Activated CD4-positive, alpha-beta T cell treated with anti-CD3 and anti-CD28 coated beads, Interleukin-2, amount 50 U/mL, for 4 hours (primary cell): ENCODE measurements around the gene UCP3.
"Not testable (repeated sequence)": the region's sequence is repeated elsewhere in the genome, so short reads cannot be mapped to it uniquely, and the experiment has no call there.

ENCODE experiments used
- DNase-seq, 2 experiments: peaks; one replicate each; pipeline ENCODE4 v3.0.0-alpha.2; 2020

The UCP3 gene

DNA sequence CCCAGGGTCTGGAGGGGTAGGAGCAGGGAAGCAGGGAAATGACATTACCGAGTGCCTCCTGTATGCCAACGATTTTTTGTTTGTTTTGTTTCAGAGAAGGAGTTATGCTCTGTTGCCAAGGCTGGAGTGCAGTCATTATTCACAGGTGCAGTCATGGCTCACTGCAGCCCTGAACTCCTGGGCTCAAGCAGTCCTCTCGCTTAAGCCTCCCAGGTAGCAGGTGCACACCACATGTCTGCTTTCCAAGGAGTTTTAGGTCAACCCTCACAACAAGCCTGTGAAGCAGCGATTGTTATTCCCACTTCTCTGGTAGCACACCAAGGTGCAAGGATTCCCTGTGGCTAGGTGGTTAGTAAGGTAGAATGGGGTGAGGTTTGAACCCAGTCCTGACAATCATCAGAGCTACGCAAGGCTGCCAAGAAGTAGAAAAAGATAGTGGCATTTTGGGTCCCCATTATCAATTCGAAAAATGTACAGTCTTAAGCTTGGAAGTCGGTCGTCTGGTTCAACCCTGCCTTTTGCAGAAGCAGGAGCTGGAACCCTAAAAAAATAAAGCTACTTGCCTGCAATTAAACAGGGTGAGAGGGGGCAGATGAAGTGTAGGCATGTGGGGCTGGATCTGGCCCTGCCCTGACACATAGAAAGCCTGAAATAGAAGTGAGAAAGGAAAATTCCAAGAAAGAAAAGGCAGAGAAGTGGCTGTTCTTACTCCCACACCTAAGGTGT, 9.1 kb downstream of the UCP3 start:
- no peak for DNase-seq

DNA sequence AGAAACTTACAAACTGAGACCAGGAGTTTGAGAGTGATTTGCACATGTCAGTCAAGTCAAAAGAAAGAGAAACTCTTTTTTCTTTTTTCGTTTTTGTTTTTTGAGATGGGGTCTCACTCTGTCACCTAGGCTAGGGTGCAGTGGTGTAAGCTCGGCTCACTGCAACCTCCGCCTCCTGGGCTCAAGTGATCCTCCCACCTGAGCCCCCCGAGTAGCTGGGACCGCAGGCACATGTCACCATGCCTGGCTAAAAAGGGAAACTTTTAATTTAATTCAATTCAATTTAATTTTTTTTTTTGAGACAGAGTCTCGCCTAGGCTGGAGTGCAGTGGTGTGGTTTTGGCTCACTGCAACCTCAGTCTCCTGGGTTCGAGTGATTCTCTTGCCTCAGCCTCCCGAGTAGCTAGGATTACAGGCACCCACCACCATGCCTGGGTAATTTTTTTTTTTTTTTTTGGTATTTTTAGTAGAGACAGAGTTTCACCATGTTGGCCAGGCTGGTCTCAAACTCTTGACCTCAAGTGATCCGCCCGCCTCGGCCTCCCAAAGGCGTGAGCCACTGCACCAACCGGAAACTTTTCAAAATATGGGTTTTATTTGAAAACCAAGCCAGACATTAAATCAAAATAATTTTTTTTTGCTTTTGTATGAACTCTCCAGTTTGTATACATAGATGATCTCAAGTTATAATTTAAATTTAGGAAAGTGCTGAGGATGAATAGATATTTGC, 9.9 kb downstream of the UCP3 start:
- DNase-seq: no peak

DNA sequence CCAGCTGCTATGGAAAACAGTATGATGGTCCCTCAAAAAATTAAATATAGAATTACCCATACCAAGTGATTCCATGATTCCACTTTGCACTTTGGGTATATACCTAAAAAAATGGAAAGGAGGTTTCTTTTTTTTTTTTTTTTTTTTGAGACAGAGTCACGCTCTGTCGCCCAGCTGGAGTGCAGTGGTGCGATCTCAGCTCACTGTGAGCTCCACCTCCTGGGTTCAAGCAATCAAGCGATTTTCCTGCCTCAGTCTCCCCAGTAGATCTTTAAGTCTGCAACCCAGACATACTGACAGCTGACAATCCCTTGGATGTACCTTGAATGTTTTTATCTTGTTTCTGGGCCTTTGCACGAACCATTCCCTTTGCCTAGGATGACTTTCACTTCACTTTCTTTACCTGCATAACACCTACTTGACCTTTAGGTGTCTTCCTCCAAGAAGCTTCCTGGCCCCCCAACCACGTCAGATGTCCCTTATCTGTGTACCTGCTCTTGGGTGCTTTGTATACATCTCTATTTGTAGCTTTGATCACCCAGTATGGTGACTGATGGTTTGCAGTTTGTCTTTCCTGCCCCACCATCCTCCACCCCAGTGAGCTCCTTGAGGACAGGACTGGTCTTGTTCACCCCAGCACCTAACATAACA, 11.6 kb downstream of the UCP3 start:
- DNase-seq: no peak

DNA sequence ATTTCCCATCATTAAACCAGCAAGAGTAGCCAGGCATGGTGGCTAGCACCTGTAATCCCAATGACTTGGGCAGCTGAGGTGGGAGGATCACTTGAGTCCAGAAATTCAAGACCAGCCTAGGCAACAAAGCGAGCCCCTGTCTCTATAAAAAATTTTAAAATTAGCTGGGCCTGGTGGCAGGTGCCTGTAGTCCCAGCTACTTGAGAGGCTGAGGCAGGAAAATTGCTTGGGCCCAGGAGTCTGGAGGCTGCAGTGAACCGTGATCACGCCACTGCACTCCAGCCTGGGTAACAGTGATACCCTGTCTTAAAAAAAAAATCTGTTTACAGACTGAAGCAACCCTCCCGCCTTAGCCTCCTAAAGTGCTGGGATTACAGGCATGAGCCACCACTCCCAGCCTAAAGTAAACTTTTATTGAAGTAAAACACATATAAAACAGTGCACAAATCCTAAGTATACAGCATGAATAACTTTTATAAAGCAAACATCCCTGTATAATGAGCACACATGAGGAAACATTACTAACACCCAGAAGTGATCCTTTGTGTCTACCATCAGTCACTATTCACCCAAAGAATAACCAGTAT, 12.6 kb downstream of the UCP3 start:
- no peak for DNase-seq

DNA sequence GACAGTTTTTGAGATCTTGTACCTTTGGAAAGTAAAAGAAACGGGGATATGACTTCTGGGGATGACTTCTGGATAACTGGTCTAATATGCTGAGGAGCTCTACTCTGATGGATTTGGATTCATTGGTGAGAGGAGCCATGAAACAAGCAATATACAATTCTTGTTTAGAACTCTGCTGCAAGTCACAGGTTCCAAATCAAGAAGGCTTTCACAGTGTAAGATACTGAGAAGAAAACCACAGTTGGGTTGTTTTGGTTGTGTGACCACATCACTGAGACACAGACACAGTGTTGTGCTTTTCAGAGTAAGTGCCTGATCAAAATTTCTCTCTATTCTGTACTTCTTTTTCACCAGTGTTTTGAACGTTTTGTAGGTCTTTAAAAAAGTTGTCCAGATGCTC, 13.2 kb downstream of the UCP3 start:
- DNase-seq: no peak

DNA sequence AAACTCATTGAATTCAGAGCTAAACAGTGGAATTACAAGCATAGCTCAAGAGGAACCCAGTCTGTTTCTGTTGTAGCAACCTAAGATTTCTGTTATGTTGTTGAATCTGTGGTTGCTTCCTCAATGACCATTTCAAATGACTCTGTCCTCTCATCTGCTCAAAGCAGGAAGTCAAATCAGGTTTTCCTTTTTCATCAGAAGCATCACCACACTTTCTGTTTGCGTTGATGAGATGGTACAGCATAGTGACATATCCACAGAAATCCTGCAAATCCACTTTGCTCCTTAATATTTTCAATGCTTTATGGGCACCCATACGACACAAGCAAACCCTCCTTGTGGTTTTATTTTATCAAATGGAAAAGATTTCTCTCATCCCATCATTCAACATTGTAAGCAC, 13.6 kb downstream of the UCP3 start:
- DNase-seq: no peak

DNA sequence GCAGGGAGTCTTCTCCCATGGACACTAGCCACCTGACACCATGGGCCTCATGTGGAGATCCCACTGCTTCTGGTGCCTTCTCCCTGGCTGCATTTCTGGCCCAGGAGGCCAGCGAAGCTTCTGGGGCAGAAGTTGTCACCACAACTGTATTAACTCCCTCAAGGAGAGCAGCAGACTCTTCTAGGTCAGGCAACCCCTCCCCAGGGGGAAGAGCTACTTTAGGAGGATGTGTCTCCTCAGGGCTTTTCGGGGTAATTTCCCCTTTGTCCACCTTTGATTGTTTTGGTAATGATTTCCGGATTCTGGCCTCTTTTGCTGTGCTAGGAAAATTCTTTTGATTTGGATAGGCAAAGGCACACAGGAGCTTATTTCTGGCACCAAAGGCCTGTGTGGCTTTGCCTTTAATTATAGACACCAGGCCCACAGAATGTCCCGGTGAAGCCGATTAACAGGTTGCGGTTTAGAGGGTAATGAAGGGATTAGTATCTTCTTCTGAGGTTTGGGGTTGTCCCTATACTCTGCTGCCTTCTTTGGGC, 17.3 kb downstream of the UCP3 start:
- no peak for DNase-seq

DNA sequence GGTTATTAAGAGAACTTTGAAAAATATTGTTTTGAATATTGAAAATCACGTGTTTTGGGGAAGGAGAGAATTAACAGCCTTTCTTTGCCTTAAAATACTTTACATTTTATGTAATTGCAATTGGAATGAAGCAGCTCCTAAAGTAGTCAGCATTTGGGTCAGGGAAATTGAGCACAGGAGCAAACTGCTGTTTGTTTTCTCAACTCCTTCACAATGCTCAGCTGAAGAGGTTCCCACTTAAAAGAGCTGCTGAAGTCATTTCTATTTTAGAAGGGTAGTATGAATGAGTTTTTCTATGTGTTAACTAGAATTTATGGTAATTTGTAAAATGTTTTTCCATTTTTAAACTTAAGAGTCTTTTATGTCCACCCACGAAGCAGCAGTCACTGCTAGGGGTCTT, 18.2 kb downstream of the UCP3 start:
- no peak for DNase-seq

DNA sequence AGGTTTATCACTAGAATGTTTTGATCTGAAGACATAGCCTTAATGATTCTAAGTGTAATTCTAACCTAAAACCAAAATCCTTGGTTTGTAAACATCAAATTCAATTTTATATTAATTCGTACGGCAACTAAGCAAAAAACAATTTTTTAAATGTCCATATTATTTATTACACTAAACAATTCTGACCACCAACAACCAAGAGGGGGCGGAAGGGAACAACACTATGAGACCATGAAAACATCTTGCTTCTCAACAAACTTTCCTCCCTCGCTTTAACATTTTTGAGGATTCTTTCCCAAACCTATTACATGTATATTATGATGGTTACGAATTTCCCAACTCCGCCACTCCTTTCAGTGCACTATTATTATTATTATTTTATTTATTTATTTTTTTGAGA, 19.7 kb downstream of the UCP3 start:
- DNase-seq: no peak

DNA sequence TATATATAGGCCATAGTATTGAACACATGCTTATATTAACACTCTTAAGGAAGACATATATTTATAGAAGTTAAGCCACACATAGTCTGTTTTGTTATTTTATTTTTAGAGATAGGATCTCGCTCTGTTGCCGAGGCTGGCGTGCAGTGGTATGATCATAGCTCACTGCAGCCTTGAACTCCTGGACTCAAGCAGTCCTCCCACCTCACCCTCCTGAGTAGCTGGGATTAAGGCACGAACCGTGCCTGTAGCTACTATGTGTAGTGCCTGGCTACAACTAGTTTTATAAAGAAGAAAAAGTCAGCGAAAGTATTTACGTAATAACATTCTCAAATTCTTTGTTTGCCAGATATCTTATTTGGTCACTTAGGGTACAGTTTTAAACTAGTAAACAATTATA, 20.7 kb downstream of the UCP3 start:
- no peak for DNase-seq

DNA sequence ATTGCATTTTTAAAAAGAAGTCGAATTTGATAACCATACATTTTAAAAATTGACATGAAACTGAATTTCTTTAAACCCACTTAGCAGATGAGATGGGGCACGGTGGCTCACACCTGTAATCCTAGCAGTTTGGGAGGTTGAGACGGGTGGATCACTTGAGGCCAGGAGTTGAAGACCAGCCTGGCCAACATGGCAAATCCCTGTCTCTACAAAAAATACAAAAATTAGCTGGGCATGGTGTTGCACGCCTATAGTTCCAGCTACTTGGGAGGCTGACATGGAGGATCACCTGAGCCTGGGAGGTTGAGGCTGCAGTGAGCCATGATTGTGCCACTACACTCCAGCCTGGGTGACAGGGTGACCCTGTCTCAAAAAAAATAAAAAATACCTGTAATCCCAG, 23.2 kb downstream of the UCP3 start:
- not testable (repeated sequence) for DNase-seq

DNA sequence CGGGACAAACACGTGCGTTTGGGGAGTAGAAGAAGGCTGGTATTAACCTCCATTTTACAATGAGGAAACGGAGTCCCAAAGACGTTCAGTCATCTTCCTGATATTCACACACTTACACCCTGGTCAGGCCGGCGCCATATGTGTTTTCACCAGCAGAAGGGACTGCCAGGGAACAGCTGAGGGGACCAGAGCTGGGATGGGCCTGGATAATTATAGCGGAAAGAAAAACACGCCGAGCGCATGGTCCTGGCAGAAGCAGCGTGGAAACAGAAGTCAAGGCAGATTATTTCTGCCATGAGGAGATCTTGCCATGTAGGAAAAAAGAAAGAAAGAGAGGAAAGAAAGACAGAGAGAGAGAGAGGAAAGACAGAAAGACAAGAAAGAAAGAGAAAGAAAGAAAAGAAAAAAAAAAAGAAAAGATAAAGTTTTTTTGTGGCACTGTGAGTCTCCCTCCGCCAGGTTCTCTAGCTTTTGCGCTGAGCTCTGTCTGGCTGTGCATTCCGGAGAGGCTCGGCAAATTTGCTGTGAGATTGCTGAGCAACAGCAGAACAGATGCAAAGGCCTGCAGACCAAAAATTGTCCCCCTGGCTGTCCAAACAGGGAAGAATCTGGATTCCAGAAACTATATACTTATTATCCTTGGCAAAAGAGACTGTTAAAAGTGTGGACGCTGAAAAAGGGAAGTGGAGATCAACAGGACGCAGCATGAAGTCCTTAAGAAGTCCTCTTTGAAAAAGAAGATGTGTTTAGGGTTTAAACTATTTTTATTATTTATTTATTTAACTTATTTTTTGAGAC, 24.9 kb downstream of the UCP3 start:
- DNase-seq: no peak

DNA sequence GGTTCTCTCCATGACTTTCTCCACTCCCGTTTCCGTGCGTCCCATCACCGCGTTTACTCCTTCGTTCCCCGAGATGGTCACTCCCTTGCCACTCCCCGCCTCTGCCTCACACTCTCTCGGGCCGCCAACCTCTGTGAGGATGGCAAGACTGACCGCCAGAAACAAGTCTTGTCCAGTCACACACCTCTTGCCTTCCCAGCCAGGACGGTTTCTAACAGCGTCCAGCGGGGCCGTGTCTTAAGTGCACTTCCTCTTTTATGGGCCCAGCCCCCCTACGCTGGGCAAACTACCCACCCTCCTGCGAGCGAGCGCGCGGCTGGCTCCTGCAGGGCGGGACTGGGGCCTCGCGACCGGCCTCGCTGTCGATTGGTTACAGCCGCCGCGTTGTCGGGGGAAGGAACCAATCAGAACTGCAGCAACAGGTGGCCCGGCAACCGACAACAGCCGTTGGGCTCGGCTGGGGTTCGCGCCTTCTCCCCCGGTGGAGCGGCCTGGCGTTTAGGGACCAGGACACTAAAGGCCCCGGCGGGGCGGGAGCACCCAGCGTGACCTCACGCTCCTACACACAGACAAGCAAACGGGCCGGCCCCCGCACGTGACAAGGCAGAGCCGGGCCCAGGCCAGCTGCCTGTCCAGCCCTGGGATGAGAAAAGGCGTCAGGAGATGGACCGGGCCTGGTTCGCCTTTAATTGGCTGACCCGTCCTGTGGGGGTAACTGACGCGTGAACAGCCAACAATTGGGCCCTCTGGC, 25.7 kb downstream of the UCP3 start:
- peak; percentile 87 to 89 for DNase-seq

DNA sequence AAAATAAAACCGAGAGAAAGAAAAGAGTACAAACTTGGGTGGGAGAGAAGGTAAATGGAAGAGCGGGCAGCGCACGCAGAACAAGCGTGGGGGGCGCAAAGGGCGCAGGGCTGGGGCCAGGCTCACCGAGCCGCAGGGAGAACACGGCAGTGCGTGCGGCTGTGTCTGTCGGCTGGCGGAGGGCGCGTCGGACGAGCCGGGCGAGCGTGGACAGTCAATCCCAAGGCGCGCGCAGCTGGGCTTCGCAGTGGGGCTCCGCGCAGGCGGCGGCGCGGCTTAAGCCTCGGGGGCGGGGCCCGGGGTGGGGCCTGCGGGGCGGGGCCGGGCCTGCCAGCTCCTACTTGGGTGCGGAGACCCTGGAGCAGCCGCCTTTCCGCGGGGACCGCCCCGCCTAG, 26.3 kb downstream of the UCP3 start, which contains the start of gene UCP2:
Gene UCP2, minus strand, starts transcription at position 249 of the 395 bp plus-strand sequence. CDS start 4,465 bp downstream, outside the sequence.
- peak; percentile 65 to 71 for DNase-seq

DNA sequence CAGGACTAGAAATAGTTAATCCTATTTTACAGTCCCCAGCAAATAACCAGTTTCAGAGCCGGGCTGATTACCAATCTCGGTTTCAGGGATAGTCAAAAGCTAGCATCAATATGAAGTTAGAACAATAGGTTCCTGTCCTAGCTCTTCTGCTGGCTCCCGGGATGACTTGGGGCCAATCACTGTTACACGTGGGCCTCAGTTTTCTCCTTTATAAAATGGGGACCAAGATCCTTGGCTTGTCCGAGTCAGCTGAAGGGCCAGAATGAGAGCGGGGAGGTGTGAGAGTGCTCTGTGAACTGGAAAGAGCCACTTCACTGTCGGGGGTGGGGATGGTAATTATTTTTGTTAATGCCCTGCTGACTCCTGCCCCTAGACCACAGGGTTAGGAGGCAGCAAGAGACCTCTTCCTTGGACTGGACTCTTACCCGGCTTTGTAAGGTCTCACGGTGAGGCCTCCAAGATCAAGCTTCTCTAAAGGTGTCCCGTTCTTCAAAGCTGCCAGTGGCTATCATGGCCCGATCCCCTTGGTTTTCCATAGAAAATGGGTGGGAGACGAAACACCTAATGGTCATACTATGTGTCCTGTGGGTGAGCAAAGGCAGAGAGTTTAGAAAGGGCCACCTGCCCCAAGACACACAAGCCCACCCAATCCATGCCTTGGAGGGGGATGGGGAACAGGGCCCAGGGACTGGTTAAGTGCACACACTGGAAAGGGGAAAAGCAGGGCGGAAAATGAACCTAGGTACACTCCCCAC, 27.7 kb downstream of the UCP3 start:
- no peak for DNase-seq

DNA sequence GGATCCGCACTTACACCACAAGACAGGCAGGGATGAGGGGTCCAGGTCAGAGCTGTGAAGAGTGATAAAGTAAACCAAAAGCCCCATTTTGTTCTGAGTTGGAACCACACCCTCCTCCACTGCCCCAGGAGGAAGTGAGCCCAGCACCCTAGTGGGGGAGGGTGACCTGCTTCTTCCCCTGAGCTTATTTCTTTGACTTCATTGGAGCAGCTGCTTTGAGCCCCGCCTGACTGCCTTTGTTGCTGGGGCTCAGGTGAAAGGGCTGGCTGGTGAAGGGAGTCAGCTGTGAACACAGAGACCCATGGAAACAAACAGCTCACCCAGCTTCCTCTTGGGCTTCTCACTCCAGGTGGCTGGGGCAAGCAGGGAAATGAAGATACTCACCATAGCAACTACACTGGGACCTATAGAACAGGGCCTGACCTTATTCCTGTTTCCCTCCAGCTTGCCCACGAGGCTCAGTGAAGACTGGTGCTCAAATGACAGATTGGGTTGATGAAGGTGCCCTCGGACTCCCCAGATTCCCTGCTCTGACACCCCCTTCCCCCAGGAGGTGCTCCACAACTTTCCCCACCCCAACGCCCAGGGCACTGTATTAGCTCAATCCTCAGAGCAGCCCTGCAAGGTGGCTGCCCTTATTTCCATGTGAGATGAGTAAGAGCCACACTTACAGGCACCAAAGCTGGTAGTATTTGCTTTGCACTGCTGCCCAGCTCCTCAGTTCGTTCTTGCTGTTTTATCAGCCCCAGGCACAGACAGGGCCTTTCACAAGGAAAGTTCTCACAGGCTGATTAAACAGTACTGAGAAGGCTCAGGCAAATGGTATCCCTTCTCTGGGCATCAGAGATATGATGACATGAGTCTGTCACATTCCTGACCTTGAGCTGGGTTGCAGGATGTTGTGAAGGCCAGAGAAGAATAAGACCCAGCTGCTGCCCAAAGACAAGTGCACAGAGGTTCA, 28.6 kb downstream of the UCP3 start:
- peak; percentile 66 to 73 for DNase-seq

DNA sequence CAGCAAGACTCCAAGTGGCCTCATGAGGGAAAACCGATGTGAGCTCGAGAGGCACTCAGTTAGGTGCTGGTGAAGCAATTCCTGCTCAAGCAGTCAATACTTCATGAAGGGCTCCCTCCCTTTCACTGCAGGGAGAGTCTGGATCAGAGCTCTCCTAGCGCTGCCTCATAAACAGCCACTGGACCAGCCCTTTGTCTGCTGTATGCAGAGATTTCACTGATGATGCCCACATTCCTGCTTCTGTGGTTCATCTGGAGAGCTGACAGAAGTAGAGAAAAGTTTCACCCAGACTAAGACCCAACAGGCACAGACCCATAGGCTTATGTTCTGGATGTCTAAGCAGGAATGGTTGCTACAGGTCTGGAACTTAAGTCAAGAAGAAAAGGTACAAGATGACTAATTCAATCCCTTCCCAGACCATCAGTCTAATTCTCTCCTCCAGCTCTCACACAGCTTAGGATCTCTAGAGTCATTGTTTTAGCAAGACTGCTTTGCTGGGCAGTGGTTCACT, 30.3 kb downstream of the UCP3 start:
- no peak for DNase-seq

DNA sequence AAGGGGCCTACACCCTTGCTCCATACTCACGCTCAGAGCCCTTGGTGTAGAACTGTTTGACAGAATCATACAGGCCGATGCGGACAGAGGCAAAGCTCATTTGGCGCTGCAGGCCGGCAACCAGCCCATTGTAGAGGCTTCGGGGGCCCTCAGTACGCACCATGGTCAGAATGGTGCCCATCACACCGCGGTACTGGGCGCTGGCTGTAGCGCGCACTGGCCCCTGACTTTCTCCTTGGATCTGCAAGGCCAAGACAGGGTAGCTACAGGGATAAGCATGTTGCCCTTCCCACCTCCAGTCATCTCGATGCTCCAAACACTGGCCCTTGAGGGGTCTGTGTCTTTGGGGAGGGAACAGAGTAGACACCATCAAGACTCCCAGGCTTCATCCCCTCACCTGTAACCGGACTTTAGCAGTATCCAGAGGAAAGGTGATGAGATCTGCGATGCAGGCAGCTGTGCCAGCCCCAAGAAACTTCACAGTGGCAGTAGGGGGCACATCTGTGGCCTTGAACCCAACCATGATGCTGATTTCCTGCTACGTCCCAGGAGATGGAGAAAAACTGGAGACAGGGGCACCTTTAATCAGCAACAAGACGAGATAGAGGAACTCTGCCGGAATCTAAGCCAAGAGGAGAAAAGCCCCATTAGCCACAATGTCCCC, 30.9 kb downstream of the UCP3 start:
- DNase-seq: no peak
